ENCODE results near the gene ADRB2.
"Not testable (repeated sequence)": the region's sequence is repeated elsewhere in the genome, so short reads cannot be mapped to it uniquely, and the experiment has no call there.

Gene ADRB2

DNA sequence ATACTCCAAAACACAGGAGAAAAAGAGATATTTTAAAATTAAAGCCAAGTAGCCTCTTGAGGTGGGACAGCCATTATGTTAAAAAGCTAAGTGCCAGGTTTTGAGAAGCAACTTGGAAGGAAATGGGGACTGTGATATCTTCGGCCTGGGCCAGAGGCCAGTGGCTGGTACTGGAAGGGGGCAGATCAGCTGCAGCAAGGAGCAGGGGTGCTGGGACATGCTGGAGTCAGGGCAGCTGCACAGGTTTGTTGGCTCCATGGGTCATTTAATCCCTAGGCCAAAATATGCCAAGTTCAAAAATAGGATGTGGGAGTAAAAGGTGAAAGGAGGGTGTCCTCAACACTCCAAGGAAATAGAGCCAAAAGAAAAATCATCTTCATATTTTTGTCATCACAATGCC lies 30.0 kb downstream of the ADRB2 start:
- DNase-seq: no peak

GRCh38 chr5:148857474-148857873 lies 31.1 kb downstream of the ADRB2 start:
- no peak for DNase-seq

DNA sequence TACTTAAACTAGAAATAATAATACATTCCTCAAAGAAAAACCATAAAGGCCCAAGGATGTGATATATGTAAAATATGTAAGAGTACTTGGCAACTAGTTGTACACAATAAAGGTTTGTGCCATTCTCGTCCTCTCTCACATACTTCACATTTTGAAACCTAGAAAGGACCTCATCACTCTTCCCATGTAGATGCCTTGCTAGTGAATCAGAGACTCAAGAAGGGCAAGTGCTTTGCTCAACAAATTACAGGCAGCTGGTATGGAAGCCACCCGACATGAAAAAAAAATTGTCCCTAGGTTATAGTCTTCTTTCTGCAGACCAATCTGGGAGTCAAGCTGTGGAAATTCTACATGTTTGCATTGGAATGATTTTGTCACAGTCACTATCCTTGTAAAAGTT lies 31.7 kb downstream of the ADRB2 start:
- DNase-seq: no peak

- DNase-seq: no peak
Observed at GRCh38 chr5:148858547-148858946, 32.1 kb downstream of the ADRB2 start.

DNA sequence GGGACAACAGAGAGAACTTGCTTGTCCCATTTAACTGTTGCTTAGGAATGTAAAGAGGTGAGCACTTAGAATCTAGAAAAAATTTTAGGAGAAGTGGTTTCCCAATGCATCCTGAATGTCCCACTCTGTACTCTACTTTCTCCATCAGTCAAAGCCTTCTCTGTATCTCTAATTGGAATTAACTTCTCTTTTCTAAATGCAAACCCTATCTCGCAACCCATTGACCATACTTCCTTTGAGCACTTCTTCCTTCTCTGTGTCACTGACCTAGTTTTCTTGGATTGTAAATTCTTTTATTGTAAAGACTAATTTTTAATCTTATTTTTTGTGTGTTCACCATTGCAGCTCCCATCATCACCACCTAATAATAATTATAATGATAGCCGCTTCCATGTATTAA lies 33.3 kb downstream of the ADRB2 start:
- no peak for DNase-seq

DNA sequence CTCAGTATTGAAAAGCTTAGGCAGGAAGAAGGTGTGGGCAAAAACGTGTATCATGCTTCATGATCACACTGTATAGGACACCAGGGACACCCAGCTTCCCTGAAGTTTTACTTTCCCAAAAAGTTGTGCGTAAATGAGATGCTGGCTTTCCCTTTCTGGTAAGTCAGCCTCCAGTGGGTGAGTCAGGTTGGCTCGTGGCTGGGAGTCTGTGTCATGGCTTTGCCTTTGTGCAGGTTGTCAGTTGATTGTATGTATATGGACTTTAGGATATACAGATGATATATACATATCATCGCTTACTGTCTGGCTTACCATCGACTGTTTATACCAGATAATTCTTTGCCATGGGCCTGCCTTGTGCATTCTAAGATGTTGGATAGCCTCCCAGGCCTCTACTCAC lies 34.2 kb downstream of the ADRB2 start:
- DNase-seq: no peak

DNA sequence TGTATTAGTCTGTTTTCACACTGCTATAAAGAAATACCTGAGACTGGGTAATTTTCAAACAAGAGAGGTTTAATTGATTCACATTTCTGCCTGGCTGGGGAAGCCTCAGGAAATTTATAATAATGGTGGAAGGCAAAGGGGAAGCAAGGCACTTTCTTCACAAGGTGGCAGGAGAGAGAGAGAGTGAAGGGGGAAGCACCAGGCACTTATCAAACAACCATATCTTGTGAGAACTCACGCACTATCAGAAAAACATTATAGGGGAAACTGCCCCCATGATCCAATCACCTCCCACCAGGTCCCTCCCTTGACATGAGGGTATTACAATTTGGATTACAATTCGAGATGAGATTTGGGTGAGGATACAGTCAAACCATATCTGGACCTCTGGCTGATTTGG lies 34.7 kb downstream of the ADRB2 start:
- DNase-seq: no peak

- no peak for DNase-seq
Observed at GRCh38 chr5:148861696-148862095, 35.3 kb downstream of the ADRB2 start.

- no peak for DNase-seq
Observed at GRCh38 chr5:148864113-148864841, 37.9 kb downstream of the ADRB2 start.

GRCh38 chr5:148866024-148866423 lies 39.6 kb downstream of the ADRB2 start:
- no peak for DNase-seq

- no peak for DNase-seq
Observed at GRCh38 chr5:148873120-148873519, 46.7 kb downstream of the ADRB2 start.

GRCh38 chr5:148873690-148874485 lies 47.5 kb downstream of the ADRB2 start:
- DNase-seq: no peak

GRCh38 chr5:148875205-148875875 lies 48.9 kb downstream of the ADRB2 start:
- no peak for DNase-seq

DNA sequence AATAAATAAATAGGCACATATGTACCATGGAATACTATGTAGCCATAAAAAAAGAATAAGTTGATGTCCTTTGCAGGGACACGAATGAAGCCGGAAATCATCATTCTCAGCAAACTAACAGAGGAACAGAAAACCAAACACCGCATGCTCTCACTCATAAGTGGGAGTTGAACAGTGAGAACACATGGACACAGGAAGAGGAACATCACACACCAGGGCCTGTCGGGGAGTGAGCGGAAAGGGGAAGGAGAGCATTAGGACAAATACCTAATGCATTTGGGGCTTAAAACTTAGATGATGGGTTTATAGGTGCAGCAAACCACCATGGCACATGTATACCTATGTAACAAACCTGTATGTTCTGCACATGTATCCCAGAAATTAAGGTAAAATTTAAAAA lies 51.0 kb downstream of the ADRB2 start:
- not testable (repeated sequence) for DNase-seq

Data from CD4-positive, alpha-beta T cell treated with Interleukin-17A for 4 hours (primary cell).